ENCODE data around the gene SNHG17. TPM values are rescaled to one million over a fixed set of nuclear protein-coding genes. Genes with fewer than 3 reads are reported as not detected.
A peak's percentile ranks its signal among the peaks of the same experiment; 100 is the strongest.

SNHG17 gene
- total and polyA plus RNA-seq, 9 of the 15 experiments (the other 6 are each of a cell fraction or from before 2014, with no cell fraction given): 29.8 to 106 (median 57.7) TPM

DNA sequence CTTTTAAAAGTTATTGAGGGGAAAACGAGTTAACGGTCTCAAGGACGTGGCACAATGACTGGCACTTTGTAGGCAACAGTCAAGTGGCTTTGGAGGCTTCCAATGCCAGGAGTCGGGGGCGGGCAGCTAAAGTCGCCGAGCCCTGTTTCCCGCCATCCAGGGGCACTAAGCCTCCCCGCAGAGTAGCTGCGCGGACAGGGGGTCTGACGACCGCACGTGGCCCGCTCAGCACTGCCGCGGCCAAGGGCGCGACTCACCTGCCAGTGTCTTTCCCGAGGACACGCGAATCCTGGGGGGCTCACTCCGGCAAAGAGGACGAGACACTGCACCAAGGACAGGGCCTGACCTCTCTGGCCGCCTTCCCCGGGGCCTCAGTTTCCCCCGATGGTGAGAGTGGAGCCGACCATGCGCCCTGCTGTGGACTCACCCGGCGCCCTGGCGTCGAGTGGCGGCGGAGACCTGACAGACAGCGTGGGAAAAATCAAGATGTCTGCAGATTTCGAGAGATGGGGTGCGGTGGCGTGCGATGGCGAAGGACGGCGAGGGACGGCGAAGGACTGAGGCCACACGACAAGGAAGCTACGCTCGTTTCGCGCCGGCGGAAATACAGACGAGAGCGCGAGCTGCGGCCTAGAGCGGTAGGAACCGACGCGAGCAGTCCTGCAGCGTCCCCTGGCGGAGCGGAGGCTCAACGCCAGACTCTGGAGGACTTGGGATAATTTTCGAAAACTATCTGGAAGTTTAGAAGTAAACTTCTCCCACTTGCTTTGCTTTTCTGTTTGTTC lies at the start of gene SNHG17 (continued):
- TF ChIP-seq, protein P1, sequence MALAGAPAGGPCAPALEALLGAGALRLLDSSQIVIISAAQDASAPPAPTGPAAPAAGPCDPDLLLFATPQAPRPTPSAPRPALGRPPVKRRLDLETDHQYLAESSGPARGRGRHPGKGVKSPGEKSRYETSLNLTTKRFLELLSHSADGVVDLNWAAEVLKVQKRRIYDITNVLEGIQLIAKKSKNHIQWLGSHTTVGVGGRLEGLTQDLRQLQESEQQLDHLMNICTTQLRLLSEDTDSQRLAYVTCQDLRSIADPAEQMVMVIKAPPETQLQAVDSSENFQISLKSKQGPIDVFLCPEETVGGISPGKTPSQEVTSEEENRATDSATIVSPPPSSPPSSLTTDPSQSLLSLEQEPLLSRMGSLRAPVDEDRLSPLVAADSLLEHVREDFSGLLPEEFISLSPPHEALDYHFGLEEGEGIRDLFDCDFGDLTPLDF (CRISPR knock-in tag; IDR thresholded peaks at IDR 0.05): peak; percentile 95
- TF ChIP-seq, protein P2, sequence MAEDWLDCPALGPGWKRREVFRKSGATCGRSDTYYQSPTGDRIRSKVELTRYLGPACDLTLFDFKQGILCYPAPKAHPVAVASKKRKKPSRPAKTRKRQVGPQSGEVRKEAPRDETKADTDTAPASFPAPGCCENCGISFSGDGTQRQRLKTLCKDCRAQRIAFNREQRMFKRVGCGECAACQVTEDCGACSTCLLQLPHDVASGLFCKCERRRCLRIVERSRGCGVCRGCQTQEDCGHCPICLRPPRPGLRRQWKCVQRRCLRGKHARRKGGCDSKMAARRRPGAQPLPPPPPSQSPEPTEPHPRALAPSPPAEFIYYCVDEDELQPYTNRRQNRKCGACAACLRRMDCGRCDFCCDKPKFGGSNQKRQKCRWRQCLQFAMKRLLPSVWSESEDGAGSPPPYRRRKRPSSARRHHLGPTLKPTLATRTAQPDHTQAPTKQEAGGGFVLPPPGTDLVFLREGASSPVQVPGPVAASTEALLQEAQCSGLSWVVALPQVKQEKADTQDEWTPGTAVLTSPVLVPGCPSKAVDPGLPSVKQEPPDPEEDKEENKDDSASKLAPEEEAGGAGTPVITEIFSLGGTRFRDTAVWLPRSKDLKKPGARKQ (CRISPR knock-in tag; IDR thresholded peaks at IDR 0.05): no peak
- TF ChIP-seq, protein P3, sequence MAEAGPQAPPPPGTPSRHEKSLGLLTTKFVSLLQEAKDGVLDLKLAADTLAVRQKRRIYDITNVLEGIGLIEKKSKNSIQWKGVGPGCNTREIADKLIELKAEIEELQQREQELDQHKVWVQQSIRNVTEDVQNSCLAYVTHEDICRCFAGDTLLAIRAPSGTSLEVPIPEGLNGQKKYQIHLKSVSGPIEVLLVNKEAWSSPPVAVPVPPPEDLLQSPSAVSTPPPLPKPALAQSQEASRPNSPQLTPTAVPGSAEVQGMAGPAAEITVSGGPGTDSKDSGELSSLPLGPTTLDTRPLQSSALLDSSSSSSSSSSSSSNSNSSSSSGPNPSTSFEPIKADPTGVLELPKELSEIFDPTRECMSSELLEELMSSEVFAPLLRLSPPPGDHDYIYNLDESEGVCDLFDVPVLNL (CRISPR knock-in tag; IDR thresholded peaks at IDR 0.05; ENCODE audit: low read depth): peak; percentile 87; the same call in 1 of the 2 replicates
- TF ChIP-seq KLF10 (CRISPR knock-in tag; IDR thresholded peaks at IDR 0.05) (no peak), ELF4 (CRISPR knock-in tag; IDR thresholded peaks at IDR 0.05) (peak; percentile 57; the same call in 1 of the 2 replicates), CREB1 (IDR thresholded peaks at IDR 0.05) (peak; percentile 93), CREB1 (CRISPR knock-in tag; IDR thresholded peaks at IDR 0.05) (peak; percentile 96), HINFP (tag; conservative IDR thresholded peaks at IDR 0.05; ENCODE audit: low read depth) (no peak), CAMTA2 (CRISPR knock-in tag; conservative IDR thresholded peaks at IDR 0.05) (no peak), BRD9 (IDR thresholded peaks at IDR 0.05; ENCODE audit: low read depth, partially characterized antibody) (peak; percentile 98), ESRRB (CRISPR knock-in tag; IDR thresholded peaks at IDR 0.05; ENCODE audit: borderline replicate concordance) (no peak)
- TF ChIP-seq, protein P4, sequence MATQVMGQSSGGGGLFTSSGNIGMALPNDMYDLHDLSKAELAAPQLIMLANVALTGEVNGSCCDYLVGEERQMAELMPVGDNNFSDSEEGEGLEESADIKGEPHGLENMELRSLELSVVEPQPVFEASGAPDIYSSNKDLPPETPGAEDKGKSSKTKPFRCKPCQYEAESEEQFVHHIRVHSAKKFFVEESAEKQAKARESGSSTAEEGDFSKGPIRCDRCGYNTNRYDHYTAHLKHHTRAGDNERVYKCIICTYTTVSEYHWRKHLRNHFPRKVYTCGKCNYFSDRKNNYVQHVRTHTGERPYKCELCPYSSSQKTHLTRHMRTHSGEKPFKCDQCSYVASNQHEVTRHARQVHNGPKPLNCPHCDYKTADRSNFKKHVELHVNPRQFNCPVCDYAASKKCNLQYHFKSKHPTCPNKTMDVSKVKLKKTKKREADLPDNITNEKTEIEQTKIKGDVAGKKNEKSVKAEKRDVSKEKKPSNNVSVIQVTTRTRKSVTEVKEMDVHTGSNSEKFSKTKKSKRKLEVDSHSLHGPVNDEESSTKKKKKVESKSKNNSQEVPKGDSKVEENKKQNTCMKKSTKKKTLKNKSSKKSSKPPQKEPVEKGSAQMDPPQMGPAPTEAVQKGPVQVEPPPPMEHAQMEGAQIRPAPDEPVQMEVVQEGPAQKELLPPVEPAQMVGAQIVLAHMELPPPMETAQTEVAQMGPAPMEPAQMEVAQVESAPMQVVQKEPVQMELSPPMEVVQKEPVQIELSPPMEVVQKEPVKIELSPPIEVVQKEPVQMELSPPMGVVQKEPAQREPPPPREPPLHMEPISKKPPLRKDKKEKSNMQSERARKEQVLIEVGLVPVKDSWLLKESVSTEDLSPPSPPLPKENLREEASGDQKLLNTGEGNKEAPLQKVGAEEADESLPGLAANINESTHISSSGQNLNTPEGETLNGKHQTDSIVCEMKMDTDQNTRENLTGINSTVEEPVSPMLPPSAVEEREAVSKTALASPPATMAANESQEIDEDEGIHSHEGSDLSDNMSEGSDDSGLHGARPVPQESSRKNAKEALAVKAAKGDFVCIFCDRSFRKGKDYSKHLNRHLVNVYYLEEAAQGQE (IDR thresholded peaks at IDR 0.05; ENCODE audit: borderline replicate concordance): peak; percentile 57; the same call in 1 of the 2 replicates
- TF ChIP-seq, protein P4 (CRISPR knock-in tag; IDR thresholded peaks at IDR 0.05; ENCODE audit: low read depth): peak; percentile 34; the same call in 1 of the 2 replicates

Data from K562 (cell line).